Stromal cell of bone marrow (primary cell): ENCODE data around the gene PBX1.
"Not testable (repeated sequence)": the region's sequence is repeated elsewhere in the genome, so short reads cannot be mapped to it uniquely, and the experiment has no call there.

Experiments used
- DNase-seq: peaks from one replicate; pipeline ENCODE4 v3.0.0-alpha.2; 2012; ENCODE audit warnings: low read depth

The PBX1 gene

GRCh38 chr1:164643018-164643417, 84.0 kb downstream of the PBX1 start:
- no peak for DNase-seq

GRCh38 chr1:164644268-164644667, 85.3 kb downstream of the PBX1 start:
- DNase-seq = no peak

DNA sequence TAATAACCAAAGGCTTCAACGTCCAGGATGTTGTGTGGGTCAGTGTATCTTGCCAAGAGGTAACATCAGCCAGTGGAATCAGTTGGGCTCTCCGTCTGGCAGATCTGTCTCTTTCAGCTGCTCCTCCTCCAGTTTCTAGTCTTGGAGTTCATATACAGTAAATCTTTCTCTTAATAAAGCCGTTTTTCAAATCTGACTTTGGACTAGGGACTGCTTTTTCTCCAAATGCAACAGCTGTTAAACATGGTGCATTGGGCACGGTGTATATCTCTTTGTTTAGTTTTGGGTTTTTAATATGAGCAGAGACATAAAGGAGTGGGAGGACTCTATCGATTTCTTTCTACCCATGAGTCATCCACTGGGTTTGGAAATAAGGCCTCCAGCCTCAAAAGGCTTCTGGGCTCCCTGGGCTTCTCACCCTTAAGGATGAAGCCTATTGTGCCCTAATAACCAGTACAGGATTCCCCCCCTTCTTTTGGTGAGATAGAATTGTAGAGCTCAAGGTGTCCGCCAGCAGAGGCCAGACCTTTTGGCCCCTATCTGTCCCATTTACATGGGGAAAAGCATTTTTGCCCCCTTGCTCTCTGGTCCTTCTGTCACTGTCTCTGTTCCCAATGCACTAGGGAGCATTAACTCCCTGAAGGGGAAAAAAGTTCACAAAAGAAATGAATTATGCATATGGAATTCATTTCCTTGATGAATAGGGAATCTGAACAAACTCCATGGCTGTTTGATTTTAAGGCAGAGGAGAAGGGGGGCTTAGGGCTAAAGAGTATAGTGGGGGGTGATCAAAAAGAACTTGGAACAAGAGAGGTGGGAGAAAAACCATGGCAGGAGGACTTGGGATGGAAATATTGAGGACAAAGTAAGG, 86.0 kb downstream of the PBX1 start:
- DNase-seq = no peak

GRCh38 chr1:164645921-164646320, 86.9 kb downstream of the PBX1 start:
- no peak for DNase-seq

DNA sequence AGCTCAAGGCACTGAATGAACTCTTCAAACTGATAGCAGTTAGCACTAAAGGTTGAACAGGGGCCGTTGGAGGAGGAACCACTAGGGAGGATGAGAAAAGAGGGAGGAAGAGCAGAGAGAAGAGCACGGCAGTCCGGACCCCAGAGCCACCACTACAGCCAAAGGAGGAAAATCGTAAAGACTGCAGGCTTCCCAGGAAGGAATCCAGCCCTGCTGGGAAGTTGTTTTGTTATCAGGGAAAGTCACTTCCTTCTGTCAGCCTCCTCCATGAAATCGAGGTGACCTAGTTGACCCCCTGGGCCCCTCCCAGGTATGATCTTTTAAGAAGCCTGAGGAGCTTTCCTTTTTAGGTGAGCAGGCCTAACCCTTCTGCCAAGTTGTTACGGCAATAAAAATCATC, 88.2 kb downstream of the PBX1 start:
- DNase-seq = no peak

GRCh38 chr1:164648636-164649035, 89.7 kb downstream of the PBX1 start:
- no peak for DNase-seq

- no peak for DNase-seq
Observed at GRCh38 chr1:164649146-164649545, 90.2 kb downstream of the PBX1 start.

GRCh38 chr1:164650531-164650930, 91.5 kb downstream of the PBX1 start:
- DNase-seq = no peak

GRCh38 chr1:164651351-164651951, 92.5 kb downstream of the PBX1 start:
- no peak for DNase-seq

GRCh38 chr1:164652969-164653368, 94.0 kb downstream of the PBX1 start:
- DNase-seq = not testable (repeated sequence)

DNA sequence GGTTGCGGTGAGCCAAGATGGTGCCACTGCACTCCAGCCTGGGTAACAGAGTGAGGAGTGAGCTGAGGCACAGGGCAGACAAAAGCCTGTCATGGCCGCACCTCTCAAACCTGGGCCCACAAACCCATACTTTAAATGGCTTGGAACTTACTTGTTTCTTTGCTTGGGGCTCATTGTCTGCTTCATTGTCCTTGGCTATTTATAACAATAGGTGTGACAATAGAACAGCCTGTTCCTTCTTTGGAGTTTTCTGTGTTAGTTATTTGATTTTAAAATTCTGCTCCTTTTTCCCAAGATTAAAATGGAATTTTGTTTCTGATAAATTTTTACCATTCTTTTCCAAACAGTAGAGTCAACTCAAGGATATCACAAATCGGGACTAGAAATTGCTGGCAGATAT, 94.7 kb downstream of the PBX1 start:
- no peak for DNase-seq

GRCh38 chr1:164654200-164654599, 95.2 kb downstream of the PBX1 start:
- DNase-seq = no peak

DNA sequence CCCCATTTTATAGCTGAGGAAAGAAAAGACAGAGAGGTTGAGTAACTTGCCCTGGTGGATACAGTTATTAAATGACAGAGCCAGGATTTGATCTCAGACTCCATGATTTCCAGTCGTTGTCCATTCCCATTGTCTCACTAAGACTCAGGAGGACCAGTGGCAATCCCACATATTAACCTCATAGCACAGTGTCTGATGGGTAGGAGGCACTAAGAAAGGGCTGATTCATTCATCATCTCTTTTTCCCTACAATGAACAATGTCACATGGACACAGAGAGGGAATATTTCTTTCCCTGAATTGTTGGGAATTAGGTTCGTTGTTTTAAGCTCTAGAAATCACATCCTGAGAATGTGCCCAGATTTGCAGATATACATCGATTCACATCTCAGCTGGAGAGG, 99.9 kb downstream of the PBX1 start:
- DNase-seq = no peak

DNA sequence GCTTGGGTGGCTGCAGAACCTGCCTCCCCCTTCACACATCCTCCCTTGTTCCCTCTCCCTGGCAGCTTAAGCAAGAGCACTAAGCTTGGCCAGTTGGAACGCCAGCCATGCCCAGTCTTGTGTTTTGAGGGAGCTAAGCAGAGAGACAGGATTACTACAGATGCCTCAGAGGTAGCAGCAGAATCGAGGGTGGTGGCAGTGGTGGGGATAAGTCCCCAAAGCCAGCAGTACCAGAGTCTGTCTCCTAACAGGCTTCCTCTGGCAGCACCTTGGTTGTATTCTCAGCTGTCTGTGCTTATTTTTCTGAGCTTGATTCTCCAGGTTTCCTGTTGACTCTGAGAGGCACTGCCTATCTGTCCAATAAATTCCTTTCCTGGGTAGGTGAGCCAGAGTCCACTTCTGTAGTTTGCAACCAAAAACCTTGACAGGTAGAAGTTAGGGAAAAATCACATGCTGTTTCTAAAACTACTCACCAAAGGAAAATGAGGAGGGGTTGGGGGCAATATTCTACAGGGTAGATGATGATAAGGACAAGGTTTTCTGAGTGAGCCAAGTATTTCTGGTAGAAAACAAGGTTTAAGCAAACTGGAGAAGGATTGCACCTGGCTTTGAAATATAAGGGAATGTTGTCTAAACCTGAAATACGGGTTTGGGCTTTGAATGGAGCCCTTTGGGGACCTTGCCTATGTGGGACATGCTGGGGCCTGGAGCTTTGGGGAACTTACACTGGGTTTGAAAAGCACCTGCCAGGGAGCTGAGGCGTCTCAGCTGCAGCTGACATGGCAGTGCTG, 100.8 kb downstream of the PBX1 start:
- DNase-seq = no peak

DNA sequence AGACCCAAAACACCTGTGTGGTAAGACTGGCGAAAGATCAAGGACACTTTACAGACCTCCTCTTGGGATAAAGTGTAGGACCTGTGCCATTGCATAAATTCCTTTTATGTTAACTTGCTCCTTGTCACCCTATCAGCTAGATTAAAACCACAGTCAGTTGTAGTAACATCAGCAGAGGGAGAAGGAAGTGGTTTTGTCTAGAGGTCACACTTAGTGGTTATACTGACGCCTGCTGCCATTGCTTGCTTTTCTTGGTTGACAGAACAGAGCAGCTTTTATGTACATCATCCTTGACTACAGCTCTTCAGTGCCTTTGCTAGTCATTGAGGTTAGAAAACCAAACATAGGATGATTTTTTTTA, 101.4 kb downstream of the PBX1 start:
- DNase-seq = no peak

GRCh38 chr1:164660775-164661174, 101.8 kb downstream of the PBX1 start:
- no peak for DNase-seq

DNA sequence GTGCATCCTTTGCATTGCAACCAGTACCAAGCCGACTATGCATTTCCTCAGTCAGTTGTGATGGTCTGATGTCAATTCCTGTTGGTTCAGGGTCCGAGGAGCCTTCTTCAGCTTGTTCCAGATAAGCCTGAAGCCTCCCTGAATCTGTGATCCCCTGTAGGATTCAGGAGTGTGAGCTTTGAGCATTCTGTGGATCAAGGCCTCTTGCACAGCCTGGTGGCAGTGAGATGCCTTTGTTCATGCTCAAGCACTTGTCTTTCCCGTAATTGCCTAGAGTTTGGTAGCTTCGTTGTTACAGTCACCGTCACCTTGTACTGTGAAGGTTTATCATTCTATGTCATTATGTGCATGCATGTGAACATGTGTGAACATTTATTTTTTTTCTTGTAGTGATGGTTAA, 103.5 kb downstream of the PBX1 start:
- no peak for DNase-seq

- no peak for DNase-seq
Observed at GRCh38 chr1:164662955-164663354, 104.0 kb downstream of the PBX1 start.

DNA sequence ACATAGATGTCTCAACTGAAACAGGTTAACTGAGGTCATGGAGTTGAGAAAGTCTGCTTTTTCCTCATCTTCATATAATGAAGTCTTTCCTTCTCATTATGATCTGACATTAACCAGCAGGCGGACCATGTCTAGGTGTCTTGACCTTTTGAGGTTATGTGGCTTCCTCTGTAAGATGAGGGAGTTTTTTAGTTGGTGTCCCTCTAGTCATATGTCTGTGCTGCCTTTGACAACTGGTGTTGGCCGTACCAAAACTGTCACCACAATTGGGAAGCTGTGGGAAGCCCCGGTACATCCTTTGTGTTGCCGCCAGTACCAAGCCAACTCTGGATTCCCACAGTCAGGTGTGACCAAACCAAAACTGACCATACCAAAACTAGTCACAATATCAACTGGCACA, 105.1 kb downstream of the PBX1 start:
- DNase-seq = no peak

DNA sequence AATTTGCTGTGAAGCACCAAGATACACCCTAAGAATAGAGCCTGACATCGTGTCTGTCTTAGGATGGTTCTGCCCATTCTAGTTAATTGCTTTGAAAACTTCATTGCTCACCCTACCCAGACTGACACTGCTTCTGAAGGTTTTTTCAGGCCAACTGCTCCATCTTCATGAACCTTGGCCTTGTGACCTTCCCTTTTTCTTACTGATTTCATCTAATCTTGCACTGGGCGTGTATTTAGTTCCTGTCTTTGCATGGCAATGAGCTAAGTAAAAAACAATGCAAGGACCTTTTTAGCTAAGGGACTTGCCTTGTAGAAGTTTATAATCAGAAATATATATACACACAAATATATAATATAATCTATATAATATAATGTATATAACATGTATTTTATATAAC, 108.0 kb downstream of the PBX1 start:
- DNase-seq = no peak

DNA sequence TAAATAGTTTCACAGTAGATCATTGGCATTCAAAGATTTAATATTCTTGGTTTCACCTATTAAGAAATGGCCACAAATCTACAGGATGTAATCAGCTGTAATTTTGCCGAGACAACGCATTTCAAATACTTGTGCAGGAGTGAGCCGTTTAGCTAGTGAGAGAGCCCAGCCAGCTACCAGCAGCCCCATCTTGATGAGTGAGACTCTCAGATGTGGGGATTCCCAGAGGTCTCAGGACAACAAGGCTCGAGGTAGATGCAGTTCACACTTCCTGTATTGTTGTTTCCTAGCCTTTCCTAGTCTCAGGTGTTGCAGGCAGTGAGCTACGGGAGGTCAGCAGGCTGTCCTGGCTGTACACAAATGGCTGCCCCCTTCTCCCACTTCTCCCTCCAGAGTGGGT, 108.6 kb downstream of the PBX1 start:
- no peak for DNase-seq

DNA sequence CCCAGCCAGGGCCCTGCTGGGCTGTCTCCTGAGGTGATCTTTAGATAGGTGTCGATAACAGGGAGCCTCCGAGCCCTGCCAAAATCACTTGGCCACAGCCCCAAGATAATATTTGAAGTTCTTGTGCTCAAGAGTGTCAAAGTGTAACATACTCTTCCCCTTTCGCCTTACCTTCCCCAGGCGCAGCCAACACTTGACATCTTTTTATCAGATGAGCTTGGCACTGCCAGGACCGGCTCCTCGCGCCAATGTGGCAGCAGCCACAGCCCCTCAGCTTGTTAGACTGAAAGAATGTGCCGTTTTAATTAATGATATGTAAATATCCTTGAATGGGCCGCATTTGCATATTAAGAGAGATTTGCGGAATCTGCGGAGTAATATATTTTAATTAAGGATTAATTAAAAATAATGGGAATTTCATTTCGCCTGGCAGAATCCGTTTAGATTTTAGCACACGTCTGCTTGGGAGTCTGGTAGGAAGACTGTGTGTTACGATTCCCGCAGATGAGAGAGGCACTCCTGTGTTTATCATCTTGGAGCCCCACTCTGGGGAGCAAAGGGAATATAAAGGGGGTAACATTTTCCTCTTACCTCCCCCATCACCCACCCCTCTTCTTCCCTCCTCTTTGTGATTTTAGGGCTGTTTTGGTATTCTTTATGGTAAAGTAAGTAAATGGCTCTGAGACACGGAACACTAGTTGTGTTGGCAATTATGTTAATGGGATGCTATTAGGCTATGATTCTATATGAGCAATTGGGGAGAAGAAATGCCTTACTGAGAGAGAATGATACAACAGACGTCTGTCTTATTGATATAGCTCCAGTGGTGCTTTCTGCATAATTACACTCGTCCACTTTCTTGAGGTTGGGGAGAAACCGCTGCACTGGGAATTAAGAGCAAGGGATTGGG, 109.8 kb downstream of the PBX1 start:
- no peak for DNase-seq
